ENCODE data around the gene TBRG4. TPM values are rescaled to one million over a fixed set of nuclear protein-coding genes. Genes with fewer than 3 reads are reported as not detected.

Gene TBRG4
- total RNA-seq, 1 donor from 2014 or later = 71.2 TPM

DNA sequence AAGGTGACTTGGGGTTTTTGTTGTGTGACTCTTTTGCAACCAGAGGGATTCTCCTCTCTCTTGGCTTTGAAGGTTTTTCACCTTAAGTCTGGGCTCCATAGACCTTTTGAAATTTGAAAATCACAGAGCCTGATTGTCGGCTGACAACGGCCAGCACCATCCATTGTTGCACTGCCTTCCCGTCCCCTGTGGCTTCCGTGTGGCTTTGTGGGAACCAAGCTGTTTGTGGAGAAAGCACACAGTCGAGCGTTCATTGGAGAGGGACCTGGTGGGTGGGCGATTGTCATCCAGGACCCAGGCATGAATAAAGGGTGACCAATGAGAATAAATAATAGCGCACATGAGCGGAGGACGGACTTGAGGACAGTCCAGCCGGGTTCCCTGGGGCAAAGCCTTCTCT lies 38.7 kb upstream of the TBRG4 start:
- H3K9me3 ChIP-seq = no peaks in the 10 kb centered on the region
- no peak for TF ChIP-seq POLR2AphosphoS5 (IDR thresholded peaks at IDR 0.05; ENCODE audit: insufficient read depth in 1 of 2, low read depth in 1 of 2)
- TF ChIP-seq, protein P1, sequence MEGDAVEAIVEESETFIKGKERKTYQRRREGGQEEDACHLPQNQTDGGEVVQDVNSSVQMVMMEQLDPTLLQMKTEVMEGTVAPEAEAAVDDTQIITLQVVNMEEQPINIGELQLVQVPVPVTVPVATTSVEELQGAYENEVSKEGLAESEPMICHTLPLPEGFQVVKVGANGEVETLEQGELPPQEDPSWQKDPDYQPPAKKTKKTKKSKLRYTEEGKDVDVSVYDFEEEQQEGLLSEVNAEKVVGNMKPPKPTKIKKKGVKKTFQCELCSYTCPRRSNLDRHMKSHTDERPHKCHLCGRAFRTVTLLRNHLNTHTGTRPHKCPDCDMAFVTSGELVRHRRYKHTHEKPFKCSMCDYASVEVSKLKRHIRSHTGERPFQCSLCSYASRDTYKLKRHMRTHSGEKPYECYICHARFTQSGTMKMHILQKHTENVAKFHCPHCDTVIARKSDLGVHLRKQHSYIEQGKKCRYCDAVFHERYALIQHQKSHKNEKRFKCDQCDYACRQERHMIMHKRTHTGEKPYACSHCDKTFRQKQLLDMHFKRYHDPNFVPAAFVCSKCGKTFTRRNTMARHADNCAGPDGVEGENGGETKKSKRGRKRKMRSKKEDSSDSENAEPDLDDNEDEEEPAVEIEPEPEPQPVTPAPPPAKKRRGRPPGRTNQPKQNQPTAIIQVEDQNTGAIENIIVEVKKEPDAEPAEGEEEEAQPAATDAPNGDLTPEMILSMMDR (IDR thresholded peaks at IDR 0.05) = no peak
- no peak for TF ChIP-seq POLR2A (IDR thresholded peaks at IDR 0.05)
- DNase-seq (ENCODE audit: extremely low spot score in 2 of 2) = no peak
- intact Hi-C loops (cut with DNase I) = loop anchor here (10.0 kb wide), 1 partner anchor 715 kb away; no protein-coding TSS in a partner anchor
- H3K36me3 ChIP-seq = no peaks in the 10 kb centered on the region
- no peak overlapping the region for H3K27ac ChIP-seq
- no peaks in the 10 kb centered on the region for H3K27me3 ChIP-seq
- no peak overlapping the region for H3K4me3 ChIP-seq
- H3K4me1 ChIP-seq = no peaks in the 10 kb centered on the region

DNA sequence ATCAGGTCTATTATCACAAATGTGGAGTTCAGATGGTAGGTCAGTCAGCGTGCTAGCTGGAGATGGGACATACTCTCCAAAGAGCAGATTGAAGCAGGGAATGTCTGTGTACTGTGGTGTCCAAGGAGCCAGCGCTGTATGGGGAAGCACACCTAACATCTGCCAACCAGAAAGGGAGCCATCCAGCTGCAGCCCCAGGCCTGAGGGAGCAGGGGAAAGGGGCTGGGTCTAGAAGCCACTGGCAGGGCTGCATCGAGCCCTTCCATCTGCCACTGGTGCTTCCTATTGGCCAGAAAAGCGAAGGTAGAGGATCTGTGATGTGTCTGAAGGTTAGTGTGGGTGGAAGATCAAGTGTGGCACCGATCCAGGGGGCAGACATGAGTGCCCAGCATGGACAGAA lies 38.1 kb upstream of the TBRG4 start:
- no peak for DNase-seq (ENCODE audit: extremely low spot score in 2 of 2)
- TF ChIP-seq POLR2A (IDR thresholded peaks at IDR 0.05) (no peak), POLR2AphosphoS5 (IDR thresholded peaks at IDR 0.05; ENCODE audit: insufficient read depth in 1 of 2, low read depth in 1 of 2) (no peak)
- no peaks in the 10 kb centered on the region for H3K36me3 ChIP-seq
- no peak overlapping the region for H3K4me3 ChIP-seq
- no peak overlapping the region for H3K27ac ChIP-seq
- no peaks in the 10 kb centered on the region for H3K9me3 ChIP-seq
- no peaks in the 10 kb centered on the region for H3K4me1 ChIP-seq
- no peaks in the 10 kb centered on the region for H3K27me3 ChIP-seq
- intact Hi-C loops (cut with DNase I) = loop anchor here (10.0 kb wide), 1 partner anchor 715 kb away; no protein-coding TSS in a partner anchor

DNA sequence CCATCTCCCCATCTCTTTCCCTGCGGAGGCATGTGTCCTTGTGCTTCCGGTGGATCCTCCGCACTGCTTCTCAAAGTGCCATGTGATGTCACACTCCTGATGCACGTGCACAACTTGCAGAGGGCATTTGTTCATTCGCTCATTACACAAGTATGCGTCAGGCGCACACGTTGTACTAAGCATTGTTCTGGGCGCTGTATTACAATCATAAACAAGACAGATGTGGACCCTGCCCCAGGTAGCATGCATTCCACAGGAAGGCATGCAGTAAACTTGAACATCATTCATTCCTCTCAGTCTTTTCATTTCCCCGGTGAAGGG lies 37.1 kb upstream of the TBRG4 start:
- H3K4me3 ChIP-seq = no peak overlapping the region
- H3K36me3 ChIP-seq = no peaks in the 10 kb centered on the region
- H3K27ac ChIP-seq = no peak overlapping the region
- intact Hi-C loops (cut with DNase I) = no loop called here
- DNase-seq (ENCODE audit: extremely low spot score in 2 of 2) = no peak
- no peaks in the 10 kb centered on the region for H3K9me3 ChIP-seq
- no peaks in the 10 kb centered on the region for H3K4me1 ChIP-seq
- TF ChIP-seq, protein P1 (IDR thresholded peaks at IDR 0.05) = no peak
- TF ChIP-seq POLR2AphosphoS5 (IDR thresholded peaks at IDR 0.05; ENCODE audit: insufficient read depth in 1 of 2, low read depth in 1 of 2) = no peak
- no peak for TF ChIP-seq POLR2A (IDR thresholded peaks at IDR 0.05)
- H3K27me3 ChIP-seq = no peaks in the 10 kb centered on the region

DNA sequence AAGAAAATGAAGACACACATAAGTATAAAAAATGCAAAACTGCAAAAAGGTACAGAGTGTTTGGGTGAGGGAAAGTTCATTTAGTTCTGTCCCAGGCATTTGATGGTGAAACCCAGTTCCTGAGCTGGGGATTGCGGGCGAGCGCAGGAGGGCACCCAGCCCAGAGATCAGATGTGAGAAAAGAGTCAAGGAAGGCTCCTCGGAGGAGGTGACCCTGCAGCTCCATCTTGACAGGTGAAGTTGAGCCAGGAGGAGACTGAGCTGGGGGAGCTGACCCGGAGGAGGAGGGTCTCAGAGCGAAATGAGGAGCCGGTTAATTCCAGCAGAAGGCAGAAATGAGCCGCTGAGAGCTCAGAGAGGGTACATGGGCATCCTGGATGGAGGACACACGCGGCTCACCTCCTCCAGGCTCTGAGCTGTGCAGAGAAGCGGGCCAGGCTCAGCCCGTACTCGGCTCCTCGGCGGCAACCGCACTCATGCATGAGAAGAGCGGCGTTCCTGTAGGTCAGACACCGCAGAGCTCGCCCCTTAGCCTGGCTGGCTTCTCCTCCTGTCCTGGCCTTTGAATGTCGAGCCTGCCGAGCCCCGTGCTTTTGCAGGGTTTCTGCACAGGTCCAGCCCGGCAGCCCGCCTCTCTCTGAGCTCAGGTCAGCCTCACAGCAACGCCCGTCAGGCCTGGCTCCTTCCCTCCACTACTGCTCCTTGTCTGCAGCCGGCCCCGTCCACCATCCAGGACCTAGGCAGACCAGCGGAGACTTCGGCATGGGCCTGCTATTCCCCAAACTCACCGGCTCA lies 36.6 kb upstream of the TBRG4 start:
- intact Hi-C loops (cut with DNase I) = no loop called here
- Histone ChIP-seq H3K27ac (no peak overlapping the region), H3K4me1 (no peaks in the 10 kb centered on the region), H3K4me3 (no peak overlapping the region), H3K36me3 (no peaks in the 10 kb centered on the region), H3K9me3 (no peaks in the 10 kb centered on the region), H3K27me3 (no peaks in the 10 kb centered on the region)
- TF ChIP-seq, protein P1 (IDR thresholded peaks at IDR 0.05) = no peak
- TF ChIP-seq POLR2A (IDR thresholded peaks at IDR 0.05) (no peak), POLR2AphosphoS5 (IDR thresholded peaks at IDR 0.05; ENCODE audit: insufficient read depth in 1 of 2, low read depth in 1 of 2) (no peak)
- no peak for DNase-seq (ENCODE audit: extremely low spot score in 2 of 2)

GRCh38 chr7:45146531-45147379 lies 35.3 kb upstream of the TBRG4 start:
- H3K27ac ChIP-seq = no peak overlapping the region
- intact Hi-C loops (cut with DNase I) = no loop called here
- no peak for DNase-seq (ENCODE audit: extremely low spot score in 2 of 2)
- H3K9me3 ChIP-seq = no peaks in the 10 kb centered on the region
- no peak for TF ChIP-seq POLR2A (IDR thresholded peaks at IDR 0.05)
- TF ChIP-seq, protein P1 (IDR thresholded peaks at IDR 0.05) = no peak
- no peak for TF ChIP-seq POLR2AphosphoS5 (IDR thresholded peaks at IDR 0.05; ENCODE audit: insufficient read depth in 1 of 2, low read depth in 1 of 2)
- H3K27me3 ChIP-seq = no peaks in the 10 kb centered on the region
- no peaks in the 10 kb centered on the region for H3K4me1 ChIP-seq
- H3K4me3 ChIP-seq = no peak overlapping the region
- H3K36me3 ChIP-seq = no peaks in the 10 kb centered on the region

Measured in vagina (tissue), 2 donors.